ENCODE data around the gene HTRA2.

Gene HTRA2

GRCh38 chr2:74578408-74578807 lies 48.7 kb downstream of the HTRA2 start:
- Mint-ChIP-seq H3K9me3 (no peaks in the 10 kb centered on the region), H3K4me3 (no peak overlapping the region), H3K27me3 (ENCODE audit: low read depth) (no peaks in the 10 kb centered on the region), H3K4me1 (peaks cover 36% of the 10 kb centered on the region), H3K27ac (no peak overlapping the region), H3K36me3 (ENCODE audit: low read depth) (no peaks in the 10 kb centered on the region)
- TF ChIP-seq CTCF (IDR thresholded peaks at IDR 0.05; ENCODE audit: unreplicated experiment in 3 of 3), result no peak

- Mint-ChIP-seq H3K4me3 (no peak overlapping the region), H3K36me3 (ENCODE audit: low read depth) (no peaks in the 10 kb centered on the region), H3K27ac (no peak overlapping the region), H3K27me3 (ENCODE audit: low read depth) (peaks cover 3% of the 10 kb centered on the region), H3K9me3 (no peaks in the 10 kb centered on the region), H3K4me1 (peaks cover 22% of the 10 kb centered on the region)
- no peak for TF ChIP-seq CTCF (IDR thresholded peaks at IDR 0.05; ENCODE audit: unreplicated experiment in 3 of 3)
Observed at GRCh38 chr2:74581463-74581862, 51.7 kb downstream of the HTRA2 start.

- Mint-ChIP-seq H3K4me3 (no peak overlapping the region), H3K27me3 (ENCODE audit: low read depth) (peaks cover 3% of the 10 kb centered on the region), H3K36me3 (ENCODE audit: low read depth) (no peaks in the 10 kb centered on the region), H3K9me3 (no peaks in the 10 kb centered on the region), H3K4me1 (peaks cover 14% of the 10 kb centered on the region), H3K27ac (no peak overlapping the region)
- no peak for TF ChIP-seq CTCF (IDR thresholded peaks at IDR 0.05; ENCODE audit: unreplicated experiment in 3 of 3)
Observed at GRCh38 chr2:74582184-74582583, 52.5 kb downstream of the HTRA2 start.
